ENCODE data around the gene DPH5.

DNA sequence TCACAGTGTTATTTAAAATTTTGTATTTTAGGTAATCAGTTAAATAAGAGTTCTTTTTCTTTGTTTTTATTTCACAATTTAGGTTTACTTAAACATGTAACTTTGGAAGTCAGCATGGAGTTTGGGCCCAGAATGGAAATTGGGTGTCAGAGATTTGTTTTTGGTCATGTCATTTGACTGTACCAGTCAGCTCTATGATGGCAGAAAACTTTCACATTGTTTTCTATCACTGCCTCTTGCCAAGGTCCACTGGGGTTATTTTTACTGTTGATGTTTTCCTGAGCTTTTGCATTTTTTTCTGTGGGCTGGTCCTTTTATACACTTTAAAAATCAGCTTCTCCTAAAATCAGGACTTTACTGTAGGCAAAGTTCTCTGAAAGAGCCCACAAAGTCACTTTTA lies 75.2 kb downstream of the DPH5 start:
- no peak for TF ChIP-seq POLR2AphosphoS5 (IDR thresholded peaks at IDR 0.05; ENCODE audit: low read depth, low read length)
- TF ChIP-seq POLR2A (IDR thresholded peaks at IDR 0.05; ENCODE audit: low read depth, low read length), result no peak
- no peak for TF ChIP-seq TAF1 (IDR thresholded peaks at IDR 0.05; ENCODE audit: borderline replicate concordance, low read depth, low read length)

Data from GM12892 (cell line).